HL-60/S4 (cell line): ENCODE results near the gene ZNF804A.
"Not testable (repeated sequence)": the region's sequence is repeated elsewhere in the genome, so short reads cannot be mapped to it uniquely, and the experiment has no call there.

Source experiments
- in situ Hi-C: fragments of 300-500 bp; cut with MboI; formaldehyde crosslinking; loops from 2 replicates; pipeline ENCODE4 v1.14.3; 2022; ENCODE audit warnings: low sequenced_read_pairs

Gene ZNF804A

DNA sequence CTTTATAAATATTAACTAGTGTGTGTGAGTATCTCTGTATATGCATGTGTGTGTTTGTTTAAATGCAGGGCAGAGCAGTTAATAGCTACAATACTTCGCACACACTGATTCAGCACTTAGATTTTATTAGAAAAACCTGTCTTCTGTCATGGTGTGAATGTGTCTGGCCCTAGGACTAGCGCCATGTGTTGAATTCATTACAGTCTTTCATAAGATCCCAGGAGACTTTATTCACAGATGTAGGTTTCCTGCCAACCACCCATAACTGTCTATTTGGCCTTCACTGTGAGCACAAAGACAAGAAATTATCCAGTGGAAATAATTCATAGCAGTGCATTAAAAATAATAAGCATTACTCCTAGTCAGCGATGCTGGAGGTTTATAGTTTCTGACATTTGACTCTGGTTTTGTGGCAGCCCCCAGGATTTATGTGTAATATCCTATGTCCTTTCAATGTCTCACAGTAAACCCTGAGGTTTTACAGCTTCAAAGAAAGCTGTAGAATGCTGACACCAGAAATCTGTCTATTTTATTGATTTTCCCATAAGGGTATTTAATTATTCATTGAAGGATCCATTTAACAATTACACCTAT lies 93.9 kb downstream of the ZNF804A start:
- in situ Hi-C loops, result no loop called here

DNA sequence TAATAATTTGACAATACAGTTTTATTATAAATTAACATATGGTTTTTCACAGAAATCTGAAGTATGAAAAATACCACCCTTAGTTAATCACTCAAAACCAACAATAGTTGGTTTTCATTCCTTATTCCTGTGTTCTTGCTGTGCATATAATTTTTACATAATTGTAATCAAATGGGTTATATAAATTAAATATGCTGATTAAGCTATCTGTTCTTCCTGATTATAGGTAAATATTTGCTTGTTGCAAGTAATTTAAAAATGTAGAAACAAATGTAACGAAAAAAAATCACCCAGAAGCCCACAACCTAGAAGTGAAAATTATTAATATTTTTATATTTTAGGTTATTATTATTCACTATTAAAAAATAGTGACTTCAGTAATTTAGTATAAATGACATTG lies 98.3 kb downstream of the ZNF804A start:
- in situ Hi-C loops, result no loop called here

DNA sequence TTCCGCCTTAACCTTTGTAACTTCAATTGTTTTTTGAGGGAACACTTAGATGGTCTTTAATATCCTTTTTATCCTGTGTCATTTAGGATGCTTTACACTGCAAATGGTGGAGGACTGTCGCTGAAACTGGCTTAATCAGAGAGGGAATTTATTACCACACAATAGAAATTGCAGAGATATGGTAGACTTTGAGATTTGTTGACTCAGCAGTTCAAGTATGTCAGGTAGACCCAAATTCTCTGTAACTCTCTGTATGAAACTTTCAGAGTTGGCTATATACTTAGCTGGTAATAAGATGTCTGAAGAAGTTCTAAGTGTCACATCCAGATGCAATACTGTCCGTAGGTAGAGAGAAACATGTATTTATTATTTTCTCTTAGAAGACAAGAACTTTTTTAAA lies 100.1 kb downstream of the ZNF804A start:
- in situ Hi-C loops, result no loop called here

DNA sequence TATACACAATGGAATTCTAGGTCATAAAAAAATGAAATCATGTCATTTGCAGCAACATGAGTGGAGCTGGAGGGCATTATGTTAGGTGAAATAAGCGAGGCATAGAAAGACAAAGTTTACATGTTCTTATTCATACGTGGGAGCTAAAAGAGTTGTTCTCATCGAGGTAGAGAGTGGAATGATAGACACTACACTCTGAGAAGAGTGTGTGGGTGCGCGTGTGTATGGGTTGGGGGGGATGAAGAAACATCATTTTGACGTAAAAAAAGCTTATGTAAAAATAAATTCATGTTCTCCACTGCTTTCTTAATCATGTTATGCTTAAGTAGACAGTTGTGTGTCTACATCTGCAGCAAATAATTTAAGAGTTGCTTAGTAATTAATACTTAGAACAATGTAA lies 123.6 kb downstream of the ZNF804A start:
- in situ Hi-C loops, result no loop called here

DNA sequence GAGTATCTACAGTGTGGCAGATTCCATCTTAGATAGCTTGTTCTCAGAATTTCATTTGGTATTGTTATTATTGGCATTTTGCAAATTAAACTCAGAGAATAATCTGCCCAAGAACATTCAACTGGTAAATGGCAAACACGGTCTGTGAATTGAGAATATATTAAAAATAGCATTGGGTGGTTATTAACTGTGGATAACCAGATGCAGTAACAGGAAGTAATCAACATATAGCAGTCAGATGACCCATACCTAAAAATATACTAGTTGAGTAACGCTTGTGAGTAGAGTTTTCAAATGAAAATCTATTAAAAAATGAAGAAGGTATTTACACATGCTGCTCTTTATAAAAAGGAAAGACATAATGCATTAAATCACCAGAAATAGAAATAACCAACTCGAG lies 129.5 kb downstream of the ZNF804A start:
- in situ Hi-C loops, result no loop called here

DNA sequence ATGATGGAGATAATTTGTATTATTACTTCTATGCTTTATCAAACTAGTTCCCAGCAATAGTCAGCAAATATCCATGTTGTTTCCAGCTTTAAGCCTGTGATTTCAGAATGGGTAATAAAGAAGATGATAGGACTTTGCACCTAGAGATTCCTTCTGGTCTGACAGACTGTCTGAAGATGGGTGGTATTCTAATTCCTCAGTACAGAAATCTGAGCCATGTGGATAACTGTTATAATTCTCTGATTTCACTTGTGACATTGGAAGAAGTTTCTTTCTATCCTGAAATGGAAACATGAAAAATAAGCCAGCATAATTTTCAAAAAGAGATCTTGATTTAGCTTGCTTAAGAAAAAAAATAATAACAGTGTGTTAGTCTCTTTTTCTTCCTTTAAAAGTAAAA lies 130.1 kb downstream of the ZNF804A start:
- in situ Hi-C loops, result no loop called here

DNA sequence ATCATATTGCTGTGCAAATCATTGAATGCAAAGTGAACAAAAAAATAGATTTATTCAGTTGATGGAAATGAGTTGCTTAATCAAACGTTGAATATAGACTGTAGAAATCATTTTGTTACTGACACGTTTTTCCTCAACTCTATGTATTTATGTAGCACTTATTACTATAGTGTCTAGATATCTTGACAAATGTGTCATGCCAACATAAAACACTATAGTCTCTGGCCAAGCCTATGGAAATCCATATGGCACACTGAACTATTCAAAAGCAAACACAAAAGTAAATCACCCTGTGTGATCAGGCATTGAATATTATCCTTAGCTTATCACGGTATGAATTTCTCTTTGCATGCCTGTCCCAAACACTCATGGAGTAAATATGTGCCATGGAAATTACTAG lies 131.3 kb downstream of the ZNF804A start:
- in situ Hi-C loops, result no loop called here

DNA sequence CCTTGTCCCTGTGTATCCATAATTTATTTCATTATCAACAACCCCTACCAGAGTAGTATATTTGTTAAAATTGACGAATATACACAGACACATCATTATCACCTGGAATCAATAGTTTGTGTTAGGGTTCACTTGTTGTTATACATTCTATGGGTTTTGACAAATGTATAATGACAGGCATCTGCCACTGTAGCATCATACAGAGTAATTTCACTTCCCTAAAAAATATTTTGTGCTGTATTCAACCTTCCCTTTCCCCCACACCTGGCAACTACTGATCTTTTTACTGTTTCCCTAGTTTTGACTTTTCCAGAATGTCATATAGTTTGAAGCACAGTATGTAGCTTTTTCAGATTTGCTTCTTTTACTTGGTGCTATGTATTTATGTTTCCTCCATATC lies 132.0 kb downstream of the ZNF804A start:
- in situ Hi-C loops, result no loop called here

DNA sequence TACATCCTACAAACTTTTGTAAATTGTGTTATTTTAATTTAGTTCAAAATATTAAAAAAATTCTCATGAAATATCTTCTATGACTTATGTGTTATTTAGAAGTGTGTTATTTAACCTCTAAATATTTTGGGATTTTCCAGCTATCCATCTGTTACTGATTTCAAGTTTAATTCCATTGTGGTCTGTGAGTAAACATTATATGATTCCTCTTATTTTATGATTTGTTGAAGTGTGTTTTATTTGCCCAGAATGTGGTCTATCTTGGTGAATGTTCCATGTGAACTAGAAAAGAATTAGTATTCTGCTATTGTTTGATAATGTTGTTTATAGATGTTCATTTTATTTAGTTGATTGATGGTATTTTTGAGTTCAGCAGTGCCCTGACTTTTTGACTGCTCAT lies 136.0 kb downstream of the ZNF804A start:
- in situ Hi-C loops, result no loop called here

DNA sequence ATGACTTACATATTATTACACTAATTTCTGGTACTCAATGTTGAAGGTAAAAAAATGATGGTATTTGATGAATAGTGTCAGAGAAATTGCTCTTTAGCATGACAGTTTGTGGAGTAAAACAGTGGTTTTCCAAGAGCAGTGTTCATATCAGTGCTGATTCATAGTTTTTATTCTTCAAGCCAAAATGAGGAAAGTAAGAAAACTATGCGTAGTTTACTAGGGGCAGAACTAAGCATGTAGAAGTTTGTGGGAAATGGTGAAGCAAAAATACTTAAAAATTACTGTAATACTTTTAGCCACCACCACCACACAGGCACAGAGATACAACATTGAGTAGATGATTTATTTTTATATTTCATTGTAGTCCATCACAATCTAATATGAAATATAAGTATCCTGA lies 137.3 kb downstream of the ZNF804A start:
- in situ Hi-C loops, result no loop called here

DNA sequence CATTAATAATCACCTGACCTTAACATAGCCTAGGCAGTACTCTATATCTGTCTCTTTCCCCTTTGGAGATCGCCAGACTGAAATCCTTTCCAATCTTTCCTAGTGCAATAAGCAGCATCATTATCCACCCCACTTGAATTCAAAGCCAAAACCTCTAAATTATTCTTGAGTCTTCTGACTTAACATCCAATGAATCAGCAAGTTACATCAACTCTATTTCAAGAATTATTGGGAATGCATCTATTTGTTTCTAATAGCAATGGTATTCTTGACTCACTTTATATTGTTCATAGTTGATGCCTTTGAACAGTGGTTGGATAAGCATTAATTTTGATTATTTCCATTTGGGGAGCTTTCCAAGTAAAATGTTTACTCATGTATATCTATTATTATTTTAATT lies 144.8 kb downstream of the ZNF804A start:
- in situ Hi-C loops, result no loop called here

DNA sequence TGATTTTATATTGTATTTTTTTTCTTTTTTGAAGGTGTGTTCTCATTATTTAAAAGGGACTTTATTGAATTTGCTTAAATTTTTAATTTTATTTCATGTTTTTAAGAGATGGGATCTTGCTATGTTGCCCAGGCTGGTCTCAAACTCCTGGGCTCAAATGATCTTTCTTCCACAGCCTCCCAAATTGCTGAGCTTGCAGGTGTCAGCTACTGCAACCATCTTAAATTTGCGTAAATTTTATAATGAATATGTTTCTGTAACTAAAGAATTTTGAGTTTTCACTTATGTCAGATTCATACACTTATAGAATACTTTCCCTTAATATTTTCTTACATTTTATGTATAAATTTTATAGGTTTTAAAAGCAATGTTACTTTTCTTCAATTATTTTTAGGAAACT lies 157.8 kb downstream of the ZNF804A start:
- in situ Hi-C loops, result no loop called here

DNA sequence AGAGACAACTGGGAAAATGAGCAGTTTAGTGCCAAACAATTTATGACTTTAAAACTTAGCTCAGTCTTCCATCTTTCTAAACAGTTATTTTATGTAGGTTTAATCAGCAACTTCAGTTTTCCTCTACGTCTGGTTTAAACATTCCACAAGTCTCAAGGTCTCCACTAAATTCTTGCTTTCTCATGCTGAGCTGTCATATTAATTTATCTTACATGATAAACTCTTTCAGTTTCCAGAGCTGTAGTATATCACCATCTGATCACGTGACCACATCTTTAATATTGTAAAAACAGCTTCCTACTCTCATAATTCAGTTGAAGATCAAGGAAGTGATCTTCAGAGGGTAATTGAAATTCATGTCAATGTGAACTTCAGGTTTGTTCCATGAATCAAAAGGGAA lies 158.6 kb downstream of the ZNF804A start:
- in situ Hi-C loops, result no loop called here

DNA sequence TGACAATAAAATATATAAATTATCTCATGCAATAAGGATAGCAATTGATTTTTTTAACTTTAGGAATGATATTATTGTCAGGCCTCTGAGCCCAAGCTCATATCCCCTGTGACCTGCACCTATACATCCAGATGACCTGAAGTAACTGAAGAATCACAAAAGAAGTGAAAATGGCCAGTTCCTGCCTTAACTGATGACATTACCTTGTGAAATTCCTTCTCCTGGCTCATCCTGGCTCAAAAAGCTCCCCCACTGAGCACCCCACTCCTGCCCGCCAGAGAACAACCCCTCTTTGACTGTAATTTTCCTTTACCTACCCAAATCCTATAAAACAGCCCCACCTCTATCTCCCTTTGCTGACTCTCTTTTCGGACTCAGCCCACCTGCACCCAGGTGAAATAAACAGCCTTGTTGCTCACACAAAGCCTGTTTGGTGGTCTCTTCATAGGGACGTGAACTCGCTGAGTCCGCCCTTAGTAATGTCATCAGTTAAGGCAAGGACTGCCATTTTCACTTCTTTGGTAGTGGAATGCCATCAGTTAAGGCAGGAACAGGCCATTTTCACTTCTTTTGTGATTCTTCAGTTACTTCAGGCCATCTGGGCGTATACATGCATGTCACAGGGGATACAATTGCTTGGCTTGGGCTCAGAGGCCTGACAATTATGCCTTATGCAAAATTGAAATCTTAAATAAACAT lies 161.4 kb downstream of the ZNF804A start:
- in situ Hi-C loops, result not testable (repeated sequence)

DNA sequence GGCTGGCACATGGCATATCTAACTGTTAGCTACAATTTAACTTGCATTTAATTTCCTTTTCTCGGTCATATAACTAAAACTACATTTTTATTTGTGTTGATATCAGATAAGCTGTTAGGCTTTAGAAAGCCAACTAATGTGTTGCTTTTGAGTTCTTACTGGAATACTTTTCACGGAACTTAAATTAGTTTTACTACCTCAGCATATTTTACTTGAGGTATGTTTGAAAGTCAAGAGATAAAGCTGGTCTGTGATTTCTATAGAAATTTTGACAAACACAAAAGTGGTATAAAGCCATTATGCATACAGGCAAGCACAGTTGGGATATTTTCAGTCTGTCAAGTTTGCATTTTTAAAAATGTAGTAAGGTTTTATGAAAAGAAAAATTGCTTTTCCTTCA lies 162.6 kb downstream of the ZNF804A start:
- in situ Hi-C loops, result no loop called here

DNA sequence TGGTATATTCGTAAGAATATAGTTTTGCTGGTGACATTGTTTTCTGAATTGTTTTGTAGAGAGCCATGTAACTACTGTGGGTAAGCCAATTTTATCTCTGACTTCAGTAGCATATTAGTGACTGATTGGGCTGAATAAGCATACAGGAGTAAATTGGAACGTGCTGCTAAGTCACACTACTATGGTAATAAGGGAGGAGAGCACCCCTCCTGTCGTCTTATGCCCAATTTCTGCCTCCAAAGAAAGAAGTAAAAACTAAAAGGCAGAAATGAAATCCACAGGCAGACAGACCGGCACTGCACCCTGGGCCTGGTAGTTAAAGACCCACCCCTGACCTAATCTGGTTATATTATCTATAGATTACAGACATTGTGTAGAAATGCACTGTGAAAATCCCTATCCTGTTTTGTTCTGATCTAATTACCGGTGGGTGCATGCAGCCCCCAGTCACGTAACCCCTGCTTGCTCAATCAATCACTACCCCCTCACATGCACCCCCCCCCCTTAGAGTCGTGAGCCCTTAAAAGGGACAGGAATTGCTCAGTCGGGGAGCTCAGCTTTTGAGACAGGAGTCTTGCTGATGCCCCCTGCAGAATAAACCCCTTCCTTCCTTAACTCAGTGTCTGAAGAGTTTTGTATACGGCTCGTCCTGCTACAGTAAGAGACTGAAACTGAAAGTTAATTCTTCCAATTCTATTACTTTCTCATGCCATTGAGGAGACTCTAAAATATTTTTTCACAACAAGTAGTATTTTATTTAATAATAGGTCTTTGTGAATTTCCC lies 167.0 kb downstream of the ZNF804A start:
- in situ Hi-C loops, result no loop called here

DNA sequence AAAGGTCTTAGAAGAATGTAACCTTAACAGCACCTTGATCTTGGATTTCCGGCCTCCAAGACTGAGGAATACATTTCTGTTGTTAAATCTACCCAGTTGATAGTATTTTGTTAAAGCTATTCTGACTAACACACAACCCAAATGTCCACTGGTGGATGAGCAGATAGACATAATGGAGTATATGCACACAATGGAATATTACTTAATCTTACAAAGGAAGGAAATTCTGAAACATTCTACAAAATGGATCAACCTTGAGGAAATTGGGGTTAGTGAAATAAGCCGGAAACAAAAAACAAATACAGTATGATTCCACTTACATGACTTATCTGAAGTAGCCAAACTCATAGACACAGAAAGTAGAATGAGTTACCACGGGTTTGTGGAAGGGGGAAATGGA lies 168.7 kb downstream of the ZNF804A start:
- in situ Hi-C loops, result no loop called here

DNA sequence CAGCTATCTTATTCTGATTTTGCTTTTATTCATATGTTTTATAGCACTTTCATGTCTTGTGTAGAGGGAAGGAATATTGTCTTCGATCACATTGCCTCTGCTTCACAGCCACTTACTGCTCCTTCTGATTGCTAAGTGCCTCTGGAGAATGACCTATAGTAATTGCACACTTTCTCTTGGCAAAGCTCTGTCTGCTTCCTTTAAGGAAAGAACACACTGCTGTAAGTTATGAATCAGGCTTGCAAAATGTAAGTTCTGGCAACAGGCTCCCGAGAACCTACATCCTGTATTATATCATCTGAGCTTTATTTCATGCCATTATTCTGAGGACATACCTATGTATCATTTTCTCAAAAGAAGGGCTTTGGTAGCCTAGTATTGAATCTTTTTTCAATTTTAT lies 170.7 kb downstream of the ZNF804A start:
- in situ Hi-C loops, result no loop called here

DNA sequence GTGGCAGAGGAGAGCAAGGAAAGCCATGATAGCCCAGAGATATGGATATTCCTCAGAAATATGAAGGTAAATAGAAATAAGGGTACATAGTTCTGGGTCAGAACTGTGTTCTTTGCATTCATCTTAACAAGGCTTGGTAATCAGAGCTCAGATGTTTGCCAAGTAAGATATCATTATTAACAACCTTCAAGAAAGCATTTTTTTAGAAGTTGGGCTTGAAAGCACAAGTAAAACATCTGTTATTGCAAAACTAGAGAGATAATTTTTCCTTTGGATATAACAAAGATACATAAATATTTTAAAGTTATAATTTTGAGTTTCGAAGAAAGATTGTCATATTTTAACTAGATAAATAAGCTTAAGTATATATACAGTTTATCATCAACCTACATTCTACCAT lies 171.4 kb downstream of the ZNF804A start:
- in situ Hi-C loops, result no loop called here

DNA sequence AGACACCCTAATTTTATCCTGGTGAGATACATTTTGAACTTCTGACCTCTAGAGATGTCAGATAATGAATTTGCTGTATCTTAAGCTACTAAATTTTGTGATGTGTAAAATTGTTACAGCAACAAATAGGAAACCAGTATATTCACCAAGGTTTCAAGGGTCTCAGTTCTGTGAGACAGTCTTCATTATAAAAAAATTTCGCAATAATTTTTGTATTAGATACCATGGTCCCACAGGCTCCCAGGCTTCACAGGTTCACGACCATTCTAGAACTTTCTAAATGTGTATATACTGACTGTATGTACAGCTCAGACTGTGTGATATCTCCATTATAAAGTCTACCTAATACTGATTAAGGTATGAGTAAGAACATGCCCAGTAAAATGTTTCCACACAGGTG lies 181.4 kb downstream of the ZNF804A start:
- in situ Hi-C loops, result no loop called here

DNA sequence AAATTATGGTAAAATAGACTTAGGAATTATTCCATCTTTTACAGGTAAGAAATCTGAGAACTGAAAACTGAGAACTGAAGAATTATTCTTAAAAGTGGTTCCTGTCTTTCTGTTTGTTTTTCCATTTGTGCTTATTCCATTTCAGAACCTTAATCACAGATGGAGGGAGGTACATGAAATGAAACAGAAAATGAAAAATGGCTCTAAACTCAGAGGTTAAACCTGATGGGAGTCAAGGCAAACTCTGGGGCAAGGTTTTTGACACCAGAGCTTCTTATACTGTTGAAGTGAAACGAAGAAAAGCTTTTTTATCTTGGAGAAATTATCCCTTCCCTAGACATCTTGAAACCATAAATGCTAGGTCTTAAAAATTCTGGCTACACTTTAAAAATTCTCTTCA lies 182.1 kb downstream of the ZNF804A start:
- in situ Hi-C loops, result no loop called here

DNA sequence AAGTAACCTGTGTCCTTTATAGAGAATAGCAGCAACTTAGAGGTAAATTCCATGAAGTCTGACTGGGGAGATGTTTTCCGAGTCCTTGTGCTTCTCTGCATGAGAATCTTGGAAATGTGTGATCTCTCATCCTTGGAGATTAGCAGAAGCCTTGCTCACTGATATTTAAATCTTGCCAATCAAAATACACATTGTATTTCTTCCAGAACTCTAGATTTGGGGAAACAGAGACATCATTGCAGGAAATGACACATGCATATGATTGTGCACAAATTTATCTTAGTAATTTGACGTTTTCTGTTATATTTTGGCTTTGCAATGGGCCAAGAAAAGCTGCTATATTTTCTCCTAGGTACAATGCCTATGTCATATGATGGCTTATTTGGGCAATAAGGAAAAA lies 182.6 kb downstream of the ZNF804A start:
- in situ Hi-C loops, result no loop called here
